Suprapubic skin (tissue), 4 donors: Measurements from ENCODE around the gene NUP93. TPM values are rescaled to one million over a fixed set of nuclear protein-coding genes. Genes with fewer than 3 reads are reported as not detected.

Source experiments
- DNase-seq, 2 donors: peaks; one replicate each; pipeline ENCODE4 v3.0.0-alpha.2; 2019; ENCODE audit warnings: low spot score in 2 of 2
- H3K27ac ChIP-seq: fragments of 200-600 bp; sonication (generic); one replicate; pipeline ENCODE4 v1.5.1; 2019
- H3K27me3 ChIP-seq: fragments of 200-600 bp; sonication (generic); one replicate; pipeline ENCODE4 v1.5.1; 2019
- H3K36me3 ChIP-seq: fragments of 200-600 bp; sonication (generic); one replicate; pipeline ENCODE4 v1.5.1; 2019
- H3K4me1 ChIP-seq: fragments of 200-600 bp; sonication (generic); one replicate; pipeline ENCODE4 v1.5.1; 2019
- H3K4me3 ChIP-seq: fragments of 200-600 bp; sonication (generic); one replicate; pipeline ENCODE4 v1.5.1; 2019; ENCODE audit warnings: mild to moderate bottlenecking
- H3K9me3 ChIP-seq: fragments of 200-600 bp; sonication (generic); one replicate; pipeline ENCODE4 v1.5.1; 2019
- EP300 ChIP-seq: sonication (generic); formaldehyde crosslinking; IDR thresholded peaks from one replicate; pipeline ENCODE4 v1.6.1; 2017; ENCODE audit warnings: antibody characterized with exemption
- POLR2A ChIP-seq, 2 donors: fragments of 450-650 bp; IDR thresholded peaks; one replicate each; pipeline ENCODE4 v1.6.1; 2017; ENCODE audit warnings: antibody characterized with exemption in 2 of 2, mild to moderate bottlenecking in 2 of 2, moderate library complexity in 2 of 2
- POLR2AphosphoS5 ChIP-seq, 3 donors: sonication (generic); formaldehyde crosslinking; IDR thresholded peaks; one replicate each; pipeline ENCODE4 v1.6.1; 2017; ENCODE audit warnings: antibody characterized with exemption in 3 of 3
- WGBS: methylation state at CpG from one replicate; pipeline ENCODE4 v1.1.5; 2018; 5-methylcytosine and 5-hydroxymethylcytosine counted together
- total RNA-seq, 4 donors: library from RNA; depleted of rRNA; stranded (reverse); fragments of >200 nt; gene quantifications; one replicate each; pipeline ENCODE4 v1.1.0, GENCODE V29; 2016
- TF ChIP-seq, protein P1 (sequence below), 2 donors: fragments of 200-600 bp in 1 of 2; fragments of 450-650 bp in 1 of 2; sonication (generic) in 1 of 2; IDR thresholded peaks; one replicate each; pipeline ENCODE4 v1.5.1; 2016 to 2019; ENCODE audit warnings: antibody characterized with exemption in 2 of 2, mild to moderate bottlenecking in 1 of 2, moderate library complexity in 1 of 2

NUP93 gene
- total RNA-seq, 4 donors from 2014 or later = 27.9 to 56.6 (median 44.1) TPM

DNA sequence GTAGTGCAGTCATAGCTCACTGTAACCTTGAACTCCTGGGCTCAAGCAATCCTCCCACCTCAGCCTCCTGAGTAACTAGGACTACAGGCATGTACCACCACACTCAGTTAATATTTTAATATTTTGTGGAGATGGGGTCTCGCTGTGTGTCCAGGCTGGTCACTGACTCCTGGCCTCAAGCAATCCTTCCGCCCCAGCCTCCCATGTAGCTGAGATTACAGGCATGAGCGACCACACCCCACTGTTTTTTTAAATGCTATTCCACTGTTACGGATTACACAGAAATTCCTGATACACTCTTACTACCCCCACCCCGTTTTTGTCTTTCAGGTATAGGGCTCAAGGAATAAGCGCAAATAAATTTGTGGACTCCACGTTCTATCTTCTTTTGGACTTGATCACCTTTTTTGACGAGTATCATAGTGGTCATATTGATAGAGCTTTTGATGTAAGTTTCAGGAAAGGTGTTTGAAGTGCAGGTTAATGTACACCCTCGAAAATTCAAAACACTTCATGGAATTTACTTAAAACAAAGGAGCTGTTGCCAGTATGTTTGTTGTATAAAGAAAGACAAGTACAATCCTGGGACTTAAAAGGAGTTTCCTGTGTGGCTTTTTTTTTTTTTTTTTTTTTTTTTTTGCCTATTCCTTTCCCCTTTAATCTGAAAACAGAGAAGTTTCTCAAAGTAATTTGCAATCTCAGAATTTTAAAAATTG lies 108.9 kb downstream of the NUP93 start:
- Histone ChIP-seq H3K4me1 (no peaks in the 10 kb centered on the region), H3K27ac (no peak overlapping the region), H3K36me3 (peaks cover 93% of the 10 kb centered on the region), H3K4me3 (no peak overlapping the region), H3K27me3 (no peaks in the 10 kb centered on the region), H3K9me3 (no peaks in the 10 kb centered on the region)
- WGBS = 90% methylated on average over 9 of the region's 9 CpGs
- no peak for DNase-seq
- TF ChIP-seq EP300 (no peak), POLR2AphosphoS5 (IDR thresholded peaks at IDR 0.05) (no peak), POLR2A (IDR thresholded peaks at IDR 0.05) (no peak)
- TF ChIP-seq, protein P1, sequence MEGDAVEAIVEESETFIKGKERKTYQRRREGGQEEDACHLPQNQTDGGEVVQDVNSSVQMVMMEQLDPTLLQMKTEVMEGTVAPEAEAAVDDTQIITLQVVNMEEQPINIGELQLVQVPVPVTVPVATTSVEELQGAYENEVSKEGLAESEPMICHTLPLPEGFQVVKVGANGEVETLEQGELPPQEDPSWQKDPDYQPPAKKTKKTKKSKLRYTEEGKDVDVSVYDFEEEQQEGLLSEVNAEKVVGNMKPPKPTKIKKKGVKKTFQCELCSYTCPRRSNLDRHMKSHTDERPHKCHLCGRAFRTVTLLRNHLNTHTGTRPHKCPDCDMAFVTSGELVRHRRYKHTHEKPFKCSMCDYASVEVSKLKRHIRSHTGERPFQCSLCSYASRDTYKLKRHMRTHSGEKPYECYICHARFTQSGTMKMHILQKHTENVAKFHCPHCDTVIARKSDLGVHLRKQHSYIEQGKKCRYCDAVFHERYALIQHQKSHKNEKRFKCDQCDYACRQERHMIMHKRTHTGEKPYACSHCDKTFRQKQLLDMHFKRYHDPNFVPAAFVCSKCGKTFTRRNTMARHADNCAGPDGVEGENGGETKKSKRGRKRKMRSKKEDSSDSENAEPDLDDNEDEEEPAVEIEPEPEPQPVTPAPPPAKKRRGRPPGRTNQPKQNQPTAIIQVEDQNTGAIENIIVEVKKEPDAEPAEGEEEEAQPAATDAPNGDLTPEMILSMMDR (IDR thresholded peaks at IDR 0.05) = no peak

DNA sequence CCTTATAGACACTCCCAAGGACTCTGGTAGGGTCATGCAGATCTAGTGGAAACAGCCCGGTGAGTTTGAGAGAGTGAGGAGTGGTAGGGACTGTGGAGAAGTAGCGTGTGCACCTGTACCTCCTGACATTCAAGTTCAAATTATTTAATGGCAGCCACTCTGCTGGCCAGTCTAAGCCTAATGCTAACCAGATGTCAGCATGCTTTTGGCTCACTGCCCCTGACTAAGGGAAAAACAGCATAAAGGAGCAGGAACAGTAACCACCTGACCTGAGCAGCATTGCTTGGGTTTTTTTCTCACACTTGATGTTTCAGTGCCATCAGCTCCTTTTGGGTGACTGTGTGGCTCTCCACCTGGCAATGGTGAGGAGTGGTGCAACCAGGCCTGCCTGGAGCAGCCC lies 111.3 kb downstream of the NUP93 start:
- H3K4me1 ChIP-seq = no peaks in the 10 kb centered on the region
- 87% methylated on average over 2 of the region's 2 CpGs for WGBS
- H3K27ac ChIP-seq = no peak overlapping the region
- H3K4me3 ChIP-seq = no peak overlapping the region
- peaks cover 83% of the 10 kb centered on the region for H3K36me3 ChIP-seq
- TF ChIP-seq EP300 (no peak), POLR2AphosphoS5 (IDR thresholded peaks at IDR 0.05) (no peak), POLR2A (IDR thresholded peaks at IDR 0.05) (no peak)
- TF ChIP-seq, protein P1 (IDR thresholded peaks at IDR 0.05) = no peak
- no peaks in the 10 kb centered on the region for H3K27me3 ChIP-seq
- H3K9me3 ChIP-seq = no peaks in the 10 kb centered on the region
- peak in 1 of 2 donors; percentile 50 for DNase-seq

DNA sequence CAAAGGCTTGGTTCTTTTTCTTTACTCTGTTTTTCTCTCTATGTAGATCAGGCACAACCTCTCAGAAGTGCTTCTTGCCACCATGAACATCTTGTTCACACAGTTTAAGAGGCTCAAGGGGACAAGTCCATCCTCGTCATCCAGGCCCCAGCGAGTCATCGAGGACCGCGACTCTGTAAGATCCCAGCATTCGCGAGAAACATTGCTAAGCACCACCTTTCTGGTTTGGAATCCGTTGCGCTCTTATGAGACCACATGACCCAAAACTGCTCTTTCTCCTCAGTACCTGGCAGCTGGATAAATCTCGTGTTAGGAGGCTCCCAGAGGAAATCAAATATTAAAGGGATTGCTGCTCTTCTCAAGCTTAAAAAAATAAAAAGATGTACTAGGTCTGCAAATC lies 111.7 kb downstream of the NUP93 start:
- peak in 1 of 2 donors; percentile 28 for DNase-seq
- H3K4me1 ChIP-seq = no peaks in the 10 kb centered on the region
- 90% methylated on average over 10 of the region's 10 CpGs for WGBS
- peaks cover 79% of the 10 kb centered on the region for H3K36me3 ChIP-seq
- H3K27me3 ChIP-seq = no peaks in the 10 kb centered on the region
- no peak overlapping the region for H3K4me3 ChIP-seq
- no peak overlapping the region for H3K27ac ChIP-seq
- H3K9me3 ChIP-seq = no peaks in the 10 kb centered on the region
- no peak for TF ChIP-seq POLR2AphosphoS5 (IDR thresholded peaks at IDR 0.05)
- no peak for TF ChIP-seq EP300
- no peak for TF ChIP-seq POLR2A (IDR thresholded peaks at IDR 0.05)
- TF ChIP-seq, protein P1 (IDR thresholded peaks at IDR 0.05) = no peak

DNA sequence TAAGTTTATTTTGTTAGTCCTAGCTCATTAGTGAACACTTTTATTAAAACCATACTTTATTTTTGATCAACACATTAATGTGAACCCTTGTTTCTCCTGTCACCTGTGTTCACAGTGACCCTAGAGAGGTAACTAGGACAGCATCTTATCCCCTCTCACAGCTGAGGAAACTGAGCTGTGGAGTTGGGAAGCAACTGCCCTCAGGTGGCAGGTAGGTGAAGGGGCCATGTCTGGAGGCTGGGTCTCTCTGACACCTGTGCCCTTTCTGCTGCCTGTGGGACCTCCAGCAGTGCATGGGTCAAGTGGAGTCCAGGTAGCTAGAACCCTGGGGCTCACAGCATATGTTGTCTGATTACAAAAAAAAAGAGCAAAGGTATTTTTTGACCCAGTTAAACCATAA lies 112.2 kb downstream of the NUP93 start:
- no peak for DNase-seq
- Histone ChIP-seq H3K36me3 (peaks cover 74% of the 10 kb centered on the region), H3K4me1 (no peaks in the 10 kb centered on the region), H3K4me3 (no peak overlapping the region), H3K27ac (no peak overlapping the region), H3K27me3 (no peaks in the 10 kb centered on the region), H3K9me3 (no peaks in the 10 kb centered on the region)
- TF ChIP-seq, protein P1 (IDR thresholded peaks at IDR 0.05) = no peak
- TF ChIP-seq POLR2A (IDR thresholded peaks at IDR 0.05) (no peak), EP300 (no peak)

DNA sequence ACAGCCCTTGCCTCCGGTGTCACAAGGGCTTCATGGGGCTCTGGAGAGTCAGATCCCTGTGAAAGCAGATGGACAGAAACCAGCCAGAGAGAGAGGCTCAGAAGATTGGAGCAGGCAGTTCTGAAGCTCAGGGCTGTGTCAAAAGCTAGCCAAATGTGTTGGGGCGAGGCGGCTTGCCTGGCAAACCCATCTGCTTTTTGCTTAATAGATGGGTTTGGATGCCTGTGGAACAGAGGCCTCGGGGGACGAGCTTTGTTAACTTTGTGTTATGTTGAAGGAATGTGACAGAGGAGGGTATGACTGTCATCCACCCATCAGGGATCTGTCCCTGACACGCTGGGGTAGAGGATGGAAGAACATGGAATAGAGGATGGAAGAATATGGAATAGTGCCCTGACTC lies 114.1 kb downstream of the NUP93 start:
- Histone ChIP-seq H3K27ac (no peak overlapping the region), H3K4me1 (peaks cover 15% of the 10 kb centered on the region), H3K27me3 (no peaks in the 10 kb centered on the region), H3K36me3 (peaks cover 56% of the 10 kb centered on the region), H3K9me3 (no peaks in the 10 kb centered on the region), H3K4me3 (no peak overlapping the region)
- 78% methylated on average over 6 of the region's 6 CpGs for WGBS
- peak in 1 of 2 donors; percentile 76 for DNase-seq
- TF ChIP-seq POLR2AphosphoS5 (IDR thresholded peaks at IDR 0.05) = no peak
- no peak for TF ChIP-seq POLR2A (IDR thresholded peaks at IDR 0.05)
- TF ChIP-seq EP300 = no peak
- TF ChIP-seq, protein P1 (IDR thresholded peaks at IDR 0.05) = no peak
